GM10266 (cell line): Measurements from ENCODE around the gene KHDRBS2.

Experiments
- DNase-seq: peaks from one replicate; pipeline ENCODE4 v3.0.0; 2012; ENCODE audit errors: extremely low spot score
- TF ChIP-seq, protein P1 (sequence below): IDR thresholded peaks from 2 replicates; pipeline ENCODE4 v1.5.1; 2012; ENCODE audit warnings: mild to moderate bottlenecking, low read depth; ENCODE audit not compliant: control insufficient read depth, insufficient read depth; ENCODE audit errors: missing control alignments

Gene KHDRBS2

DNA sequence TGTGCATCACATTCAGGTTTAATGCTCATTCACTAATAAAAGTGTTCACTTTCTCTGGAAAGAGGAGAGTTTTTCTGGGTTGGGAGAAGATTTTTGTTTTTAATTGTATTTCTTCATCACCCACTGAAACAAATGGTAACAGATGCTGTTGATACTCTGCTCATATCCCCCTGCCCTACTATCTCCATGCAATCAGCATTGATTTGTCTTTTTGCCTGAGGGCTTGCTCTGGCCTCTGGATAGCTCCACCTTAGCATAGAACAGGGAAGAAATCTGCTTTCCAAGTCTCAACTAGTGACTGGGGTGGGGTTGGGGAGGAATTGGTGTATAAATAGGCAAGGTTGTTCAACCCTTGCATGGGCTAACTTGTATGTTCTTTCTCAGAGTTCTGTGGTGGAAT is 296.4 kb downstream of the KHDRBS2 start:
- no peak for DNase-seq
- TF ChIP-seq, protein P1, sequence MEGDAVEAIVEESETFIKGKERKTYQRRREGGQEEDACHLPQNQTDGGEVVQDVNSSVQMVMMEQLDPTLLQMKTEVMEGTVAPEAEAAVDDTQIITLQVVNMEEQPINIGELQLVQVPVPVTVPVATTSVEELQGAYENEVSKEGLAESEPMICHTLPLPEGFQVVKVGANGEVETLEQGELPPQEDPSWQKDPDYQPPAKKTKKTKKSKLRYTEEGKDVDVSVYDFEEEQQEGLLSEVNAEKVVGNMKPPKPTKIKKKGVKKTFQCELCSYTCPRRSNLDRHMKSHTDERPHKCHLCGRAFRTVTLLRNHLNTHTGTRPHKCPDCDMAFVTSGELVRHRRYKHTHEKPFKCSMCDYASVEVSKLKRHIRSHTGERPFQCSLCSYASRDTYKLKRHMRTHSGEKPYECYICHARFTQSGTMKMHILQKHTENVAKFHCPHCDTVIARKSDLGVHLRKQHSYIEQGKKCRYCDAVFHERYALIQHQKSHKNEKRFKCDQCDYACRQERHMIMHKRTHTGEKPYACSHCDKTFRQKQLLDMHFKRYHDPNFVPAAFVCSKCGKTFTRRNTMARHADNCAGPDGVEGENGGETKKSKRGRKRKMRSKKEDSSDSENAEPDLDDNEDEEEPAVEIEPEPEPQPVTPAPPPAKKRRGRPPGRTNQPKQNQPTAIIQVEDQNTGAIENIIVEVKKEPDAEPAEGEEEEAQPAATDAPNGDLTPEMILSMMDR, result no peak

DNA sequence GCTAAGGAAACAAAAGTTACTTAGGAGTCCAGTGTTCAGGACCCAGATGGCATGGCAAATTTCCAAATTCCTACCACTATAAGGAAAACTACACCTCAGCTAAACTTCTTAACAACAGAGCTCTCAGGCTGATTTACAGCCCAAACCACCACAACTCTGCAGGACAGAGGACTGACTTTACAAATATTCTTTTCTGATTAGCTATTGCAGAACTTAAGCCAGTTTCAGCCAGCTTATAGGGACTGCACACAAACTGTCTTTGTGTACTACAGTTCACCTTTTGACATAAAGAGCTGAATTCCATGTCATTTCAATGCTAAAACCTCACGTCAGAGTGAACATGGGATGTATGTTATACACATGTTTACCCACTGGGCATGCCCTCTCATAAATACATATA is 305.4 kb downstream of the KHDRBS2 start:
- no peak for DNase-seq
- TF ChIP-seq, protein P1, result no peak

DNA sequence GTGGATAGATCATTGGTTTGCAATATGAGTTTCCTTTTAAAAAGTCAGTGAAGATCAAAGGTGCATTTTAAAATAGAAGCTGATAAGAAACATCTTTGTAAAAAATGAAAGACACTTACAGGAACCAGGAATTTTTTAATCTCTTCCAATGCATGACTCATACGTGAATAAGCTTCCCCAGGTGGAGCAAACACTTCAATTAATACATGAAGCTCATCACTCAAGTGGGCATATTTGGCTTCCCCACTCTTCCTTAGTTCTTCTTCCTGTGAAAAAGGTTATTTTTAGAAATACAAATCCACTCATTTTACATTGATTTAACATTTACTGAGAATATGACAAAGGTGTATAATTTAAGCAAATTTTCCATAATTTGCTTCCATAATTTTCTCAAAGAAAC is 308.1 kb downstream of the KHDRBS2 start:
- TF ChIP-seq, protein P1, result no peak
- no peak for DNase-seq

DNA sequence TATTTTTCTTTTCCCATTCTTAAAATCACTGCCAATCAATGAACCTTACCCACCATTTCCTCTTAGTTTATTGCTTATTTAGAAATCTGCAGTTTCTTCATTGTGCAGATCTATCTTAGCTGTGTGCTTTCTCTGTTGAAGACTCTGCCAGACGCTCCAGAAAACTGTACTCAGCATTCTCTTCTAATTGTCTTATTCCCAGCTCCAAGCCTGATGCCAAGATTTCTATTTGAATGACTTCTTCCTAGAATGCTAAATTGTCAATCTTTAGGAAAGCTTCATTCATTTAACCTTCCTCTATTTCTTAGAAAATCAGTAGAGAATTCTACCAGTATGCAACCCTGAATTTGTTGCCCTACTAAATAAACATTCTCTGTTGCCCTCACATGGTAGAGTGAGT is 308.9 kb downstream of the KHDRBS2 start:
- no peak for DNase-seq
- TF ChIP-seq, protein P1, result no peak

DNA sequence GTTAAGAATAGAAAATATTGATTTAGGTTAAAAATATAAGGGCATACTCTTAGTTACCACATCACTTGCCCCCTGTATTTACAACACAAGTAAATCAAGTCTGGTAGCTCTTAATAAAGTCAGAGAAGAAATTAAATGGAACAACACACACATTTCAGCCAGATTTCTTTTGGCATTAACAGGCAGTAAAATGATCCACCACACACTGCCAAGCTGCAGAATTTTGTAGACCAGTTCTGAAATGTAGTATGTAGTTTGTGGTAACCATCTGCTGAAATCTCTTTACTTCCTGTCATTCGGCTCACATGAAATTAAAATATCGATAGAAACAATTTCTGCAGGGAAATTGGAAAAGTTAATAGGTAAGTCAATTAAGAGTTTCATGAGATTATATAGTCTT is 326.8 kb downstream of the KHDRBS2 start:
- TF ChIP-seq, protein P1, result no peak
- DNase-seq, result no peak

DNA sequence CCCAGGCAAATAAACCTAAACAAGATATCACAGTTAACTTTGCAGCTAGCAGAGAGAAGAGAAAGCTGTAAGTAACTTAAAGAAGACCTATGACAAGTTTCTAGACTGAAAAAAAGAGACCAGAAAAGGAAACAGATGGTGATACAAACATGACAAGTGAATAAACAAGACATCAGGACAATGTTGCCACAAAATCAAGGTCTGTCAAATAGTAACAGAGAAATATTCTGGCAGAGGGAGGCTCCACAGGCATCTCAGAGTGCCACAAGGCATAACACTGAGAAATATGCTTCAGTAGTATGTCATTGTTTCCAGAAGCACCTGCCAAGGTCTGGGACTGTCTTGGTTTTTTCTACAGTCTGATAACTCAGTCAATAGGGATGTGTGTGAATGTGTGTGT is 332.2 kb downstream of the KHDRBS2 start:
- TF ChIP-seq, protein P1, result no peak
- DNase-seq, result no peak

DNA sequence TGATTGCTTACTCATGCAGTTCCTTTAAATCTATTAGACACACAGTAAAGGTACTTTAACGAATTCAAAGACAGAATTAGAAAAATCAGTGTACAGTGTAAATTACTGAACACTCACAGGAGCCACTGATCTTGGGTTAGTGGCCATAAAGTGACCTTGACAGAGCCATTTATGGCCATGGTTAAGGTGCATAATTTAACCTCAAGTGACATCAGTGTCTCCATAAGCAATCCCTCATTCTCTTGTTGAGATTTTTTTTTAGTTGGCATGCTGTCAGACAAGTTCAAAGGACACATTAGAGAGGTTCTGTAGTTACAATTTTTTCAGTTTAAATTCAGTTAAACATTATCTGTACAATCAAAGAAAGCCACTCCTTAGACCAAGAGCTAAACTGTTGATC is 334.4 kb downstream of the KHDRBS2 start:
- TF ChIP-seq, protein P1, result no peak
- no peak for DNase-seq
